GM18505 (cell line): Measurements from ENCODE around the gene SLC12A5.

Experiments
- ATAC-seq: cut with Tn5 transposase; IDR thresholded peaks from one replicate; pipeline ENCODE4 v1.9.1; 2021; ENCODE audit not compliant: unreplicated experiment
- POLR2A ChIP-seq: IDR thresholded peaks from 4 replicates; pipeline ENCODE4 v1.6.1; 2011; ENCODE audit warnings: borderline replicate concordance; ENCODE audit not compliant: insufficient read depth, insufficient read length; ENCODE audit errors: extremely low read depth

The SLC12A5 gene

GRCh38 chr20:46027245-46027853, 1.7 kb upstream of the SLC12A5 start:
- TF ChIP-seq POLR2A = no peak
- ATAC-seq = no peak

- no peak for ATAC-seq
Measured at GRCh38 chr20:46028110-46028509, 905 bp upstream of the SLC12A5 start.

DNA sequence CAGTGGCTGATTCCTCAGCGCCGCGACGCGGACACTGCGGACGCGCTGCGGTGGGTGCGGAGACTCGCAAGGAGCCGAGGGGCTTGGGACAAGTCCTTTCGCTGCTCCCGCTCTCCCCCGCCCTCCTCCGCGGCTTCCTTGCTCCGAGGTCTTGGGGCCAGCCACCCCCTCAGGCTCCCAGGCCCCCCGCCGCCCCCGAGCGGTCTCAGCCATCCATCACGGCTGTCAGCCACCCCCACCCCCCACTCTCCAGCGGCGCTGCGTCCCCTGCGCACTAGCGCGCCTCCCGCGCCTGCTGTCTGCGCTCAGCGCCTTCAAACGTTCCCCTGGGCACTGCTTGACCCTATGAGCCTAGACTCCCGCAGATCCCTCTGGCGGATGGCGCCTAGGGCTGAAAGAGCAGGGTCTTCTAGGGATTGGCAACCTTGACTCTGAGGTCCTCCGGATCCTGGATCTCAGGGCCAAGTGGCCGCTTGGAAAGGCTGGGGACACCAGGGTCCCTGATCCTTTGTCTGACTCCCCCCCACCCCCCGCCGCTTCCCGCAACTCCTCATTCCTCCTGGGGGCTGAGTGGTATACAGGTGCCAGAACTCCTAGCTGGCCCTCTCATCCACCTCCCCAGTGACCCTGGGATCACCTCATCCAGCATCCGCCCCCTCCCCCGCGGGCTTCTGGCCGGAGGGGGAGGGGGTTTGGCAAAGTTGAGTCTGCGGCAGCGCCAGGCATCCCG, 1.4 kb downstream of the SLC12A5 start:
- no peak for ATAC-seq
- no peak for TF ChIP-seq POLR2A

More at GRCh38 chr20:46028110-46028509, 905 bp upstream of the SLC12A5 start:
- TF ChIP-seq POLR2A = no peak

- ATAC-seq = no peak
Measured at GRCh38 chr20:46031014-46031569, 2.1 kb downstream of the SLC12A5 start.

GRCh38 chr20:46031701-46032254, 2.8 kb downstream of the SLC12A5 start:
- no peak for TF ChIP-seq POLR2A
- ATAC-seq = no peak

More at GRCh38 chr20:46031014-46031569, 2.1 kb downstream of the SLC12A5 start:
- TF ChIP-seq POLR2A = no peak

GRCh38 chr20:46034039-46034438, 5.0 kb downstream of the SLC12A5 start:
- no peak for ATAC-seq
- TF ChIP-seq POLR2A = no peak

GRCh38 chr20:46035253-46035652, 6.2 kb downstream of the SLC12A5 start:
- TF ChIP-seq POLR2A = no peak
- ATAC-seq = no peak

GRCh38 chr20:46035713-46036112, 6.7 kb downstream of the SLC12A5 start:
- no peak for TF ChIP-seq POLR2A

GRCh38 chr20:46036370-46036769, 7.4 kb downstream of the SLC12A5 start:
- no peak for TF ChIP-seq POLR2A
- ATAC-seq = no peak

More at GRCh38 chr20:46035713-46036112, 6.7 kb downstream of the SLC12A5 start:
- ATAC-seq = no peak

GRCh38 chr20:46037036-46037435, 8.0 kb downstream of the SLC12A5 start:
- TF ChIP-seq POLR2A = no peak
- ATAC-seq = no peak

- TF ChIP-seq POLR2A = no peak
- ATAC-seq = no peak
Measured at GRCh38 chr20:46040902-46041535, 12.0 kb downstream of the SLC12A5 start.

DNA sequence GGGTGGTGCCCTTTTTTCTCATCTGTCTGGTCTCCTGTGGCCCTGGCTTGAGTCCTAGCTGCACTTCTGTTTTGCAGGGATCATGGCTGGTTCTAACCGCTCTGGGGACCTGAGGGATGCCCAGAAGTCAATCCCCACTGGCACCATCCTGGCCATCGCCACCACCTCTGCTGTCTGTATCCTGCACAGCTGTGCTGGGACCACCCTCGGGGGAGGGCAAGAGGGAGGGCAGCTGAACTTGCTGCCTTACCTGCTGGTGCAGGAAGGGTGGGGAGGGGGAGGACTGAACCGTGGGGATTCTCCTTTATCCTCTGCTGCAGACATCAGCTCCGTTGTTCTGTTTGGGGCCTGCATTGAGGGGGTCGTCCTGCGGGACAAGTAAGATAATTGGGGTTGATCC, 14.5 kb downstream of the SLC12A5 start:
- ATAC-seq = no peak
- TF ChIP-seq POLR2A = no peak

DNA sequence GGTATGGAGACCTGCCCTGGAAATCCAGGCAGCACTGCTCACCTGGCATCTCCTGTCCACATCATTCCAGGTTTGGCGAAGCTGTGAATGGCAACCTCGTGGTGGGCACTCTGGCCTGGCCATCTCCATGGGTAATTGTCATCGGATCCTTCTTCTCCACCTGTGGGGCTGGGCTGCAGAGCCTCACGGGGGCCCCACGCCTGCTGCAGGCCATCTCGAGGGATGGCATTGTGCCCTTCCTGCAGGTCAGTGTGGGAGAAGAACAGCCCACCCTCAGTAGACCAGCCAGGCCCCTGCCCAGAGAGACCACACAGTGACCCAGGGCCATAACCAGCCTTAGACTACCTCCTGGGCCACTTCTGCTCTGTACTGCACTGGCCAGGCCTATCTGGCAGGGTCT, 15.9 kb downstream of the SLC12A5 start:
- ATAC-seq = no peak
- TF ChIP-seq POLR2A = no peak
